DMS153 (cell line): ENCODE results near the gene SYTL3.
"Not testable (repeated sequence)": the region's sequence is repeated elsewhere in the genome, so short reads cannot be mapped to it uniquely, and the experiment has no call there.

Experiments used
- DNase-seq: peaks from one replicate; lab custom pipeline; 2025; lab: John Stamatoyannopoulos, UW

Gene SYTL3

GRCh38 chr6:158773581-158774449 lies 124.0 kb downstream of the SYTL3 start:
- no peak for DNase-seq

- no peak for DNase-seq
Measured at GRCh38 chr6:158774717-158775449, 125.0 kb downstream of the SYTL3 start.

- no peak for DNase-seq
Measured at GRCh38 chr6:158775832-158776231, 126.0 kb downstream of the SYTL3 start.

- no peak for DNase-seq
Measured at GRCh38 chr6:158776737-158777136, 126.9 kb downstream of the SYTL3 start.

GRCh38 chr6:158777510-158777909 lies 127.7 kb downstream of the SYTL3 start:
- DNase-seq = no peak

GRCh38 chr6:158778005-158778527 lies 128.2 kb downstream of the SYTL3 start:
- no peak for DNase-seq

- DNase-seq = no peak
Measured at GRCh38 chr6:158780246-158780884, 130.5 kb downstream of the SYTL3 start.

- DNase-seq = no peak
Measured at GRCh38 chr6:158780988-158781691, 131.3 kb downstream of the SYTL3 start.

- DNase-seq = no peak
Measured at GRCh38 chr6:158781692-158782373, 132.0 kb downstream of the SYTL3 start.

GRCh38 chr6:158782432-158783166 lies 132.7 kb downstream of the SYTL3 start:
- no peak for DNase-seq

- no peak for DNase-seq
Measured at GRCh38 chr6:158783167-158783450, 133.3 kb downstream of the SYTL3 start.

GRCh38 chr6:158783851-158784250 lies 134.0 kb downstream of the SYTL3 start:
- no peak for DNase-seq

GRCh38 chr6:158784505-158784904 lies 134.7 kb downstream of the SYTL3 start:
- DNase-seq = no peak

GRCh38 chr6:158785036-158785435 lies 135.2 kb downstream of the SYTL3 start:
- DNase-seq = no peak

GRCh38 chr6:158786645-158787304 lies 136.9 kb downstream of the SYTL3 start:
- no peak for DNase-seq

GRCh38 chr6:158787395-158787794 lies 137.5 kb downstream of the SYTL3 start:
- no peak for DNase-seq

GRCh38 chr6:158789115-158789917 lies 139.5 kb downstream of the SYTL3 start:
- DNase-seq = no peak

GRCh38 chr6:158791274-158791855 lies 141.5 kb downstream of the SYTL3 start:
- no peak for DNase-seq

- not testable (repeated sequence) for DNase-seq
Measured at GRCh38 chr6:158792505-158792904, 142.7 kb downstream of the SYTL3 start.
